Non-pigmented ciliary epithelial cell (primary cell): Measurements from ENCODE around the gene FBLN2.

Source experiments
- DNase-seq: peaks from one replicate; pipeline ENCODE4 v3.0.0-alpha.2; 2010; ENCODE audit warnings: low read depth

The FBLN2 gene

DNA sequence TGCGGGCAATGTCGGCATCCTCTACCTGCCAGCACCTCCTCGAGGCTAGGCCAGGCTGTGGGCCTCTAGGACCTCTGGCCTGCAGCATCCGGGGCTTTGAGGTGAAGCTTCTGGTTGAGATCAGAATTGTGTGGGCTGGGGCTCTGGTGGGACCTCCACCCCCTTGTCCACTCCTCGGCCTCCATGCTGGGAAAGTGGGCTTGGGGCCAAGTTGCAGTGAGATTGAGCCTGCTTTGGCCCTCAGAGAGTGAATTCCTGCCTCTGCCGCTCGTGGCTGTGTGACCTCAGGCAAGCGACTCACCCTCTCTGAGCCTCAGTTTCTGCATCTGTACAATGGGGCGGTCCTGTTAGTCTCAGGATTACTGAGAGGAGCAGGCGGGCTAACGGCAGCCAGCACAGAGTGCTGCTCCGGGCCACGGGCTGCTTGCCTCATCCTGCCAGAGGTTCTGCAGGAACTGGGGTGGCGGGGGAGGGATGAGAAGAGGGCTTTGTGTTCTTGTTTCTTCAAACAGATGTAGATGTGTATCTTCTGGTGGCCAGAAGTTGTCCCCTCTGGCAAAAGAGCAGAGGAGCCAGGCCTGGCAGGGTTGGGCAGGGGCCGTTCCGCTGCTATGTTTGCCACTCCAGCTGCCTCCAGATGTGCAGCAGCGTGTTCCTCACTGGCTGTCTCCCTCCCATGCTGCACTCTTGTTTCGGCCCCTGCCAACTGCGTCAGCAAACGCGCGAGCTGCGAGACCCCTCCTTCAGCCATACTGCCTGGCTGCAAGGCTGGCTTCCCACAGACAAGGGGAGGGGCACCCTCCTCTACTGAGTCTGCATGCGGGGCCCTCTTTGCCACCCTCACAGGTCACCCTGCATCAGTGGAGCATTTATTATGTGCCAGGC lies 33.7 kb downstream of the FBLN2 start:
- no peak for DNase-seq

- DNase-seq, result no peak
Measured at GRCh38 chr3:13583251-13584180, 34.6 kb downstream of the FBLN2 start.

DNA sequence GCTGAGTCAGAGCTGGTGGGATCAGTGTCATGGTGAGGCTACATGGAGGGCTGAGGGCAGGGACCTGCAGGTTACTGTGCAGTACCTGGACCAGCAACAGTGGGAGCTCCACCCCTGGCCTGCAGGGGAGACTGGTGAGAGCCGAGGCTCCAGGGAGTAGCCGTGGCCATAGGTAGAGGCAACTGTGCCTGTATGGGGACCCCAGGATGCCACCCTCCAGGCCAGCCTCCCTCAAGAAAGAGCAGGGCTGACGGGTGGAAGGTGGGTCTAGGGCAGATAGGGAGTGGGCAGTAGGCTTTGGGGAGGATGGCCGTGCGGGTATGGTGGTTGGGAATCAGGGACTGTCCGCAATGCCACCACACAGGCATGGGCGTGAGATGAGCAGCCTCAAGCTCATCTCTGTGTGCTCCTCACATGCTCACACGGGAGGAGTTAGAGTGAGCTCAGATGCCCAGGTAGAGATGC lies 35.5 kb downstream of the FBLN2 start:
- DNase-seq, result no peak

GRCh38 chr3:13584901-13585300 lies 36.0 kb downstream of the FBLN2 start:
- DNase-seq, result no peak

- no peak for DNase-seq
Measured at GRCh38 chr3:13587442-13587841, 38.5 kb downstream of the FBLN2 start.

DNA sequence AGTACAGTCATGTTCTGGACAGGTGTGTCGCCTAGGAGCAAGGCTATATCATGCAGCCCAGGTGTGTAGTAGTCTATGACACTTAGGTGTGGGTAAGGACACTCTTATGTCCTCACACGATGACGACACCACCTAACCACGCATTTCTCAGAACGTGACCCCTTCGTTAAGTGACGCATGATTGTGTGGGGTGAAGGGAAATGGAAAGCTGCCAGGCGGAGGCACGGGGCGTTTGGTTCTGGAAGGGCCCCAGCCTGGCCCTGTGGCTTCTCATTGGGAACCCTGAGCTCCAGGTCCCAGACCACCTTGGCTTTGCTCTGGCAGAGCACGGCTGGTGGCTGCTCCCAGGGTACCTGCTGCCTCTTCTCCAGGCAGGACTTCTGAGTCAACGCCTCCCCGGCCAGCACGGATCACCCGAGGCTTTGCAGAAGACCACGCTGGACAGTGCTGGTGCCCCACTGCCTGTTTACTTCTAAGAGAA lies 39.3 kb downstream of the FBLN2 start:
- no peak for DNase-seq

DNA sequence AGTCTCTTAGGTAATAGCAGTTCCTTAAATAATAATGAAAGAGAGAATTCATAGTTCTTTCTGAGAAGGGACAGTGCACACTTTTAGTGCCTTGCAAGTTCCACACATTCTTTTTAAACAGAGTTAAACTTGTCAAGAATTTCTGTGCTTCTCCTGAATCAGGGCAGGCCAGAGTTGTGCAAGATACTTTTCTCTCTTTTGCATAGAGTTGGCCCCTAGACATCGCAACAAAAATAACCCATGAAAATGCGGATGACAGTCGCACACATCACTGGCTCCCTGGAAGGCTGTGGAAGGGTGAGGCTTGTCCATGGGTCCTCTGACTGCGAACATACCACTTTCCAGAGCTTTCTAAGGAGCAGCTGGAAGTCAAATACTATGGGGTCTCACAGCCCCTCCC lies 40.1 kb downstream of the FBLN2 start:
- no peak for DNase-seq

DNA sequence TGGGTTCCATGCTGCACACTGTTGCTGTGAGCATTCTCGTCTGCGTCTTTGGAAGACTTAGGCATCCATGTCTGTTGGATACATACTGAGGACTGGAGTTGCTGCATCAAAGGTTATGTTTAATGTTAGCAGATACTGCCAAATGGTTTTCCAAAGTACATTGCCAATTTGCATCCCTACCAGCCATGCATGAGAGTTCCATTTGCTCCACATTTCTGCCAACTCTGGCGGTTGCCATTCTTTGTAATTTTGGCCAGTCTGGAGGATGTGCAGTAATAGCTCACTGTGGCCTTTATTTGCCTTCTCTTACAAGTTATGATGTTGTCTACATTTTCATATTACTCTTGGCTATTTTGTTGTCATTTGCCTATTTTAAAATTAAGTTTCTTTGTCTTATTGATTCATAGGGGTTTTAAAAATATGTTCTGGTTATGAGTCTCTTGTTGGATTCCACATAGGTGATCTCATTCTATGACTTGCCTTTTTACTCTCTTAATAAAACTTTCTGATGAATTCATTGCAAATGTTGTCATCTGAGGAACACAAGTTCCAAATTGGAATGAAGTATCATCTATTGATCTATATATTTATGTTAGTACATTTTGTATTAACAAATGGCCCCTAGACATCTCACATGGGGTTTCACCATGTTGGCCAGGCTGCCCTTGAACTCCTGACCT lies 42.1 kb downstream of the FBLN2 start:
- no peak for DNase-seq

DNA sequence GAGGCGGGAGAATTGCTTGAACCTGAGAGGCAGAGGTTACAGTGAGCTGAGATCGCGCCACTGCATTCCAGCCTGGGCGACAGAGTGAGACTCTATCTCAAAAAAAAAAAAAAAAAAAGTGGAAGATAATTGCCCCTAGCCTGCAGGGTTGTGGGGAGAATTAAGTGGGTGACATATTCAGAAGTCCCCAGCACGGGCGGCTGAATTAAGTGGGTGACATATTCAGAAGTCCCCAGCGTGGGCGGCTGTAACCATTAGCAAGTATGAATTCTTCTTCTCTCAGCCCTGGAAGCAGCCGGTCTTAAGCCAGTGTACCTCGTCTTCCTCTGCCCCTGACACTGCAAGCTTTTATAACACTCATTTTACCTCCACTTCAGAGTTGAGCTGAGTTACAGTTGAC lies 44.7 kb downstream of the FBLN2 start:
- no peak for DNase-seq

DNA sequence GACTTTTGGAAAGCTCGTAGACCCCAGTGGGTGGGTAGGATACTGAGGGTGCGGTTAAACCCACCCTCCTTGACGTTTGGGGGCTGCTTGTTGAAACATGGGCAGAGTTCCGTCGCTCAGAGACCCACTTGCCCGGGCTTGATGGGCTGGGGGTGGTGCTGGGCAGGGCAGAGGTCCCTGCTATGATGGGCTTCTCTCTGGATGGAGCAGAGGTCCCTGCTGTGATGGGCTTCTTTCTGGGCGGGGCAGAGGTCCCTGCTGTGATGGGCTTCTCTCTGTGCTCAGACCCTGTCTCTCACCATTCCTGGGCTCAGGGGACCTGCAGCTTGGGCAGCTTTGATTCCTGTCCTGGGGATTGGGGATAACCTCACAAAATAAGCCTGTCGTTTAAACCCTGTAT lies 45.2 kb downstream of the FBLN2 start:
- no peak for DNase-seq

DNA sequence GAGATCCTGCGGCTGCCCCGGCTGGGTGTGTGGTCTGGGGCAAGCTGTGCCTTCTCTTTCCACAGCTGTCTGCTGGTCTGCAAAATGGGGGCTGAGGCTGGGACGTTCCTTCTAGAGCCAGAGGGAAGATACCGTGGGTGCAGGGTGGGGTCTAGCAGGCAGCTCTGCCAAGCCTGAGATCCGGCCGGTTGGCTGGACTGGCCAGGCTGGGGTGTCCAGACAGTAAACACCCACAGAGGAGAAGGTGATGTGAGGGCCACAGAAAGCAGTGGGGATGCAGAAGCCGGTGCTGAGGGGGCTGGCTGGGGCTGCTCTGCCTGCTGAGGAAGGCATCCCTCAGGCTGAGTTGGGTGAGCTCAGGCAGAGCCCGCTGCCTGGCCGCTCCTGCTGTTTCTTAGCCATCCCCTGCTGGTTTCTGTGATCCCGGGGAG lies 46.1 kb downstream of the FBLN2 start:
- no peak for DNase-seq

- no peak for DNase-seq
Measured at GRCh38 chr3:13595485-13595884, 46.6 kb downstream of the FBLN2 start.

DNA sequence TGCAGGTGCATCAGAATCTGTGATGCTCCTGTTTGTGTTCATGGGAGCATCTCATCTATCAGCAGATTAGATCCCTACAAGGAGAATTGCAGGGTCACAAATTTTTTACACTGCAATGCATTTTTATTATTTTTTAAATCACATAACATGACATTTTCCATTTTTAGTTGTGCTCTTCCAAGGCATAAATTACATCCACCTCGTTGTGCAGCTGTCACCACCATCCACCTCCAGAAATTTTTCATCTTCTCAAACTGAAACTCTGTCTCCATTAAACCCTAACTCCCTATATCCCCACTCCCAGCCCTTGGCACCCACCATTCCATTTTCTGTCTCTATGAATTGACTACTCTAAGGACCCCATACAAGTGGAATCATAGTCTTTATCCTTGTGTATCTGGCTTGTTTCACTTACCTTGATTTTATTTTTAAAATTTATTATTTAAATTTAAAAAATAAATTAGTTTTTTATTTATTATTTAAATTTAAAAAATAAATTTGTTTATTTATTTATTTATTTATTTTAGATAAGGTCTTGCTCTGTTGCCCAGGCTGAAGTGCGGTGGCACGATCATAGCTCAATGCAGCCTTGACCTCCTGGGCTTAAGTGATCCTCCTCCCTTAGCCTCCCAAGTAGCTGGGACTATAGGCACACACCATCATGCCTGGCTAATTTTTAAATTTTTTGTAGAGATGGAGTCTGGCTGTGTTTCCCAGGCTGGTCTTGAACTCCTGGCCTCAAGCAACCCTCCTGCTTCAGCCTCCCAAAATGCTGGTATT lies 47.7 kb downstream of the FBLN2 start:
- DNase-seq, result no peak

- DNase-seq, result no peak
Measured at GRCh38 chr3:13597661-13598060, 48.7 kb downstream of the FBLN2 start.

- no peak for DNase-seq
Measured at GRCh38 chr3:13598201-13598600, 49.3 kb downstream of the FBLN2 start.

GRCh38 chr3:13598926-13599886 lies 50.3 kb downstream of the FBLN2 start:
- no peak for DNase-seq

- no peak for DNase-seq
Measured at GRCh38 chr3:13599887-13600450, 51.0 kb downstream of the FBLN2 start.

GRCh38 chr3:13600950-13601691 lies 52.2 kb downstream of the FBLN2 start:
- DNase-seq, result peak; percentile 18

GRCh38 chr3:13601692-13602080 lies 52.8 kb downstream of the FBLN2 start:
- no peak for DNase-seq
